Subcutaneous abdominal adipose tissue (tissue), 5 donors: ENCODE measurements around the gene GMDS.

Experiments
- H3K27ac ChIP-seq: one replicate; pipeline ENCODE4 v1.7.0; 2013; ENCODE audit warnings: low read depth, mild to moderate bottlenecking, inconsistent platforms, low read length, moderate library complexity
- H3K27me3 ChIP-seq, 5 donors: one replicate each; pipeline ENCODE4 v1.7.0; 2013; ENCODE audit warnings: low read length in 5 of 5, inconsistent platforms in 1 of 5; ENCODE audit not compliant: control insufficient read depth in 5 of 5, insufficient read depth in 4 of 5
- H3K36me3 ChIP-seq, 5 donors: one replicate each; pipeline ENCODE4 v1.7.0; 2013; ENCODE audit warnings: low read length in 5 of 5; ENCODE audit not compliant: control insufficient read depth in 5 of 5, insufficient read depth in 5 of 5
- H3K4me1 ChIP-seq, 5 donors: one replicate each; pipeline ENCODE4 v1.7.0; 2013; ENCODE audit warnings: low read length in 5 of 5, mild to moderate bottlenecking in 3 of 5, moderate library complexity in 1 of 5; ENCODE audit not compliant: control insufficient read depth in 5 of 5, insufficient read depth in 5 of 5
- H3K4me3 ChIP-seq, 5 donors: one replicate each; pipeline ENCODE4 v1.7.0; 2013; ENCODE audit warnings: low read length in 5 of 5, low read depth in 1 of 5
- H3K9ac ChIP-seq, 5 donors: one replicate each; pipeline ENCODE4 v1.7.0; 2013; ENCODE audit warnings: low read length in 5 of 5, mild to moderate bottlenecking in 4 of 5, moderate library complexity in 3 of 5
- H3K9me3 ChIP-seq, 5 donors: one replicate each; pipeline ENCODE4 v1.7.0; 2013; ENCODE audit warnings: low read length in 5 of 5; ENCODE audit not compliant: control insufficient read depth in 5 of 5
- donor health status: healthy.
- donor health status: healthy.
- donor health status: healthy.
- donor health status: healthy.
- donor health status: healthy.

Gene GMDS

GRCh38 chr6:1836690-1837089 is 408.7 kb downstream of the GMDS start:
- Histone ChIP-seq H3K9ac (no peak overlapping the region), H3K4me1 (peaks cover 3 to 39% (median 33%) of the 10 kb centered on the region in 5 donors), H3K27me3 (no peaks in the 10 kb centered on the region), H3K36me3 (no peaks in the 10 kb centered on the region), H3K27ac (no peak overlapping the region), H3K9me3 (no peaks in the 10 kb centered on the region), H3K4me3 (no peak overlapping the region)

DNA sequence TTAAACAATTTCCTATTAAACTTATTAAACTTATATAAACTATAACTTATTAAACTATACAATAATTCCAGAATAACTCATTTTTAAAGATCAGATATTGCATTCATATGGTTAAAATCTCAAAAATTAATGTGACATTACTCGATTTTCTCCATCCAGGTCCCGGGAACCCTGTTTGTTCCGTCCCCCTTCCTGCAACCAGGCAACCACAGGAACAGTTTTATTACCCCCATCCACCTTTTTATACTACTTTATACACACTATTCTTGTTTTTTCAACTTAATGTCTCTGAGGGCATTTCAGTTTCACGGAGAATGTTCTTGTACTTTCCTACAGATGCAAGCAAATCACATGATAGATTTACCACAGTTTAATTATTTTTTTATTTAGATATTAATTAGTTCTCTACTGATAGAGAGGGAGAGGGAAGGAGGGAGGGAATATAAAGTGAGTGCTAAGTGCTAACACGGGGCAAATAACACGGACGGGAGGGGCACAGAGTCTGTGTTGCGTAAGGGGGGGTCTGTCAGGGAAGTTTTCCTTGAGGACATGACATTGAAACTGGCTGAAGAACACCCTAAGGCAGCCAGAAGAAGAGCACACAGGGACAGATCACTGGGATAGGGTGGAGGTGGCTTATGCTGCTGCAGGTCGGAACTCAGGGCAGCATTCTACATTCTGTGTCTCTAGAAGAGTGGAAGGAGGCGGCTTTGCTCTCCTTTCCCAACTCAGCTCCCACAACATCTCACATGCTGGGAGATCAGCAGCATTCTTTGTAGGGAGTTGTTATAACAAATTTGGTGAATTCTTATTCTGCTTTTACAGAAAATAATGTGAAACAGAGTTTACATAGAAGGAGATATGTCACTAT is 410.5 kb downstream of the GMDS start:
- no peak overlapping the region for H3K9ac ChIP-seq
- no peak overlapping the region for H3K27ac ChIP-seq
- H3K36me3 ChIP-seq: no peaks in the 10 kb centered on the region
- no peaks in the 10 kb centered on the region for H3K27me3 ChIP-seq
- H3K9me3 ChIP-seq: no peaks in the 10 kb centered on the region
- H3K4me1 ChIP-seq: peaks cover 3 to 25% (median 17%) of the 10 kb centered on the region in 5 donors
- H3K4me3 ChIP-seq: no peak overlapping the region

DNA sequence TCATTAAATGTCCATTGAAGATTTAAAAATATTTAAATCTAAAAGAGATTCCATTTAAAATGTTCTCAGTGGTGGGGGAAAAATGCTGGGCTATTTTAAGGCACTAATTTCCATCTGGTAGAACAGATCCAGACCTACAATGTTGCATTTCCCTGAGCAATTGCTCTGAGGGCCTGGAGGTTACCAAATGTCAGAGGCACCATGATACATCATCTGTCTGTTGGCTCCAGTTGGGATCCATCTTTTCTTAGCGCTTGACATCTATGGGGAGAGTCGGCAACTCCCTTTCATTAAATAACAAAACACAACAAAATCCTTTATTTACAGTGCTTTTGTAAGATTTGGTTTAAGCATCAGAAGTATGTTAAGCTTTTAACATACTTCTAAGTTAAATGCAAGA is 411.2 kb downstream of the GMDS start:
- no peak overlapping the region for H3K4me3 ChIP-seq
- H3K9me3 ChIP-seq: peaks cover 0 to 4% (median 0%) of the 10 kb centered on the region in 5 donors
- no peak overlapping the region for H3K27ac ChIP-seq
- peaks cover 3 to 25% (median 17%) of the 10 kb centered on the region in 5 donors for H3K4me1 ChIP-seq
- H3K27me3 ChIP-seq: no peaks in the 10 kb centered on the region
- no peaks in the 10 kb centered on the region for H3K36me3 ChIP-seq
- no peak overlapping the region for H3K9ac ChIP-seq

DNA sequence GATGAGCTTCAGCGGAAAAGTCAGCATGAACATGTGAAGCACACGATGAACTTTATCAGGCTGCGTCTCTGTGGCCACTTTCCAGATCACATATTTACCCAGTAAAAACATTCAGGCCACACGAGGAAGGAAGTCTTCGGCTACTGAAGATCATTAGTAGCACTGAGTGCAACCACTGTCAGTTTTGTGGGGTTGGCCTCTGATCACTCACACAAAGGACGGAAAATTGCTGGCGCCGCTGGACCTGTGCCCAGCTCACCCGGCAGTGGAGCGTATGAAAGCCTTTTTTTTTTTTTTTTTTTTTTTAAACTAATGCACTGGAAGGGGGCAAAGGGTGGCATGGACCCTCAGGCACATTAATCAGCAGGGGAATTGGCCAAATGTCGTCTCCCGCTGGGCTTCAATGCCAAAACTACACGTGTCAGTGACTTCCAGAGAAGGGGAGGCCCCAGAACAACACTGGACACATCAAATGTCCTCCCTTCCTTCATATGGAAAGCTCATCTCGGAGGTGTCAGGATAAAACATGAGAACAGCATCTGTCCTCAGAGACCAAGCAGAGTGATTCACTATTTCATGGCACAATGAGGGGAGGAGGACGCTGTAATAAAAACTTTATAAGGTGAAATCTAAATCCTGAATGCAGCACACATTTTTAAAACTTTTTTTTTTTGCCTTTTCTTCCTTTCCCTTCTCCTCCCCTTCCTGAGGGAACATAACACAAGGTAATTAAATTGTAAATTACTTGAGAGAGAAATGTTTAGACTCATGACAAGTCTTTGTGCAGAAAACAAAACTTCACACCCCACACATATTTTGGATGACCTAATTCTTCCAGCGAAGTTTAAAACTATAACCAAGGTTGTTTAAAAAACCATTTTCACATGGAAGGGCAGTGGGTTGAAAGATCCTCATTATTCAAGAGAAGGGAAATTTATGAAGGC is 412.3 kb downstream of the GMDS start:
- H3K4me3 ChIP-seq: peak overlapping the region in 4 of 5 donors; percentile 4 to 45 (median 28)
- H3K27me3 ChIP-seq: no peaks in the 10 kb centered on the region
- H3K27ac ChIP-seq: peak overlapping the region; percentile 14
- H3K4me1 ChIP-seq: peaks cover 3 to 24% (median 17%) of the 10 kb centered on the region in 5 donors
- H3K9me3 ChIP-seq: peaks cover 0 to 11% (median 6%) of the 10 kb centered on the region in 5 donors
- H3K9ac ChIP-seq: peak overlapping the region in 1 of 5 donors; percentile 9
- no peaks in the 10 kb centered on the region for H3K36me3 ChIP-seq

DNA sequence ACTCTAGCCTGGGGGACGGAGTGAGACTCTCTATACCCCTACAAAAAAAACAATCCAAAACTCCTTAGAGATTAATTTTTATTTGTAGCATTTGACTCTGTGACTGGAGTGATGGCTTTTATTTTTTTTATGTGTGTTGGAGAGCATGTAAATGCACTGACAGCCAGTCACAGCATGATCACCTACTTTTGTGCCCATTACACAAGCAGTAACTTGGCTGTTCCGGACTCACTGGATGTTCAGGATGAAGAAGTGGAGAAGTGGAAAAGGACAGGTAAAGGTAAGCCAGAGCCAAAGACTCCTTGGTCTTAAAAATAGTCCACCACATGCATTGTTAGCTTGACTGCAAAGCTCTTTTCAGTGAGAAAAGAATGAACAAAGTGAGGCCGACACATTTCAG is 413.0 kb downstream of the GMDS start:
- Histone ChIP-seq H3K27ac (no peak overlapping the region), H3K9me3 (peaks cover 0 to 16% (median 12%) of the 10 kb centered on the region in 5 donors), H3K4me1 (peaks cover 3 to 17% (median 17%) of the 10 kb centered on the region in 5 donors), H3K4me3 (peak overlapping the region in 4 of 5 donors; percentile 4 to 45 (median 28)), H3K27me3 (no peaks in the 10 kb centered on the region), H3K36me3 (no peaks in the 10 kb centered on the region), H3K9ac (no peak overlapping the region)

GRCh38 chr6:1827984-1828793 is 417.2 kb downstream of the GMDS start:
- H3K9ac ChIP-seq: no peak overlapping the region
- peaks cover 0 to 16% (median 12%) of the 10 kb centered on the region in 5 donors for H3K9me3 ChIP-seq
- H3K27ac ChIP-seq: no peak overlapping the region
- no peaks in the 10 kb centered on the region for H3K27me3 ChIP-seq
- H3K4me1 ChIP-seq: peaks cover 3 to 10% (median 10%) of the 10 kb centered on the region in 5 donors
- no peaks in the 10 kb centered on the region for H3K36me3 ChIP-seq
- H3K4me3 ChIP-seq: no peak overlapping the region

GRCh38 chr6:1825926-1826325 is 419.5 kb downstream of the GMDS start:
- Histone ChIP-seq H3K4me3 (no peak overlapping the region), H3K4me1 (peaks cover 0 to 18% (median 13%) of the 10 kb centered on the region in 5 donors), H3K27ac (no peak overlapping the region), H3K36me3 (no peaks in the 10 kb centered on the region), H3K9ac (no peak overlapping the region), H3K27me3 (no peaks in the 10 kb centered on the region), H3K9me3 (peaks cover 0 to 16% (median 12%) of the 10 kb centered on the region in 5 donors)

DNA sequence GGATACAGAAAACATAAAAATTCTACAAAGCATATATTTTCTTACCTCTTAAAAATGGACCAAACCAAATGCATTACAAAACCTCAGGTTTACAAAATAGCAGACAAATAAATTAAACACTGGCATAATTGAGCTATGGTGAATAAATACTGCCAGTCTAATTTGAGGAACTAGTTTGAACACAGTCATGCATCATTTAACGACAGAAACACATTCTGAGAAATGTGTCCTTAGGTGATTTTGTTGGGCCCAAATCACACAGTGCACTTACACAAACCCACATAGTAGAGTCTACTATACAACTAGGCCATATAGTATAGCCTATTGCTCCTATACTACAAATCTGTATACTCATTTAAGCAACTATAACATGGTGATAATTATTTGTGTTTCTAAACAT is 420.1 kb downstream of the GMDS start:
- H3K36me3 ChIP-seq: no peaks in the 10 kb centered on the region
- H3K27ac ChIP-seq: no peak overlapping the region
- H3K9me3 ChIP-seq: peaks cover 0 to 16% (median 12%) of the 10 kb centered on the region in 5 donors
- H3K27me3 ChIP-seq: no peaks in the 10 kb centered on the region
- no peak overlapping the region for H3K9ac ChIP-seq
- peaks cover 3 to 25% (median 18%) of the 10 kb centered on the region in 5 donors for H3K4me1 ChIP-seq
- no peak overlapping the region for H3K4me3 ChIP-seq

DNA sequence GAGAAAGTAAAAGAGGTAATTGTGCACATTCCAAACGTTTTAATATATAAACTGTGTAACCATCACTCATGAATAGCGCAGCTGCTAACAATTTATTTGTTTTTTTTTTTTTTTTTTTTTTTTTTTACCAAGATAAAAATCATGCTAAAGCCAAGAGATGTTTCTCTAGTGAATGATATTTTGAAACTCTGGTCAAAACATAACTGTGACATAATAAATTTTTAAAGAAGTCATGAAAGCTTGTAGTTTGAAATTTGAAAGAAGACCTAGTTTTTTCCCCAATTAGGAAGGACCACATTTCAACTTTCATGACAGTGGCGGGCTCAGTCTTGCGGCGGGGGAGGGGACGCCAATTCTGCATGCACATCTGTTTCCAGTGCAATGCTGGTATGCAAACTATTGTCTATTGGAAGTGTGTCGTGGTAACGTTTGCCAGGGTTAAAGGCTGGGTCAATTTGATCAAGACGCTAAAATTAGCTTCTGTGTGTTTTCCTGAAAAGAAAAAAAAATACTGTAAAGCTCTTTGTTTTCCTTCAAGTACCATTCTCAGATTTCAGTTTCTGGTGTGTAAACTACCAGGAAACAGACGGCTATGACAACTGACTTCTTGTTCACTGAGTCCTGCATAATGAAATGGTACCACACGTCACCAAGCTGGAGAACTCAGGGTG is 423.8 kb downstream of the GMDS start:
- Histone ChIP-seq H3K27ac (peak overlapping the region; percentile 86), H3K4me3 (peak overlapping the region in 4 of 5 donors; percentile 8 to 49 (median 38))

More for the DNA sequence above, 423.8 kb downstream of the GMDS start:
- Histone ChIP-seq H3K9ac (peak overlapping the region in 2 of 5 donors; percentile 67 to 72), H3K9me3 (no peaks in the 10 kb centered on the region), H3K27me3 (no peaks in the 10 kb centered on the region), H3K4me1 (peaks cover 5 to 34% (median 23%) of the 10 kb centered on the region in 5 donors), H3K36me3 (no peaks in the 10 kb centered on the region)
